Kidney (tissue), 14 donors: ENCODE results near the gene RGS3. TPM values are rescaled to one million over a fixed set of nuclear protein-coding genes. Genes with fewer than 3 reads are reported as not detected.
A peak's percentile ranks its signal among the peaks of the same experiment; 100 is the strongest.

Experiments used
- DNase-seq, 5 donors: peaks; one replicate each; pipeline ENCODE4 v3.0.0-alpha.2; 2013 to 2020
- FAIRE-seq: peaks from 2 replicates; lab custom pipeline; 2012; peaks lifted over from hg19 to GRCh38; lab: Jason Lieb, UNC
- H3K27ac ChIP-seq, 2 donors: one replicate each; pipeline ENCODE4 v1.7.0; 2013; ENCODE audit warnings: low read depth in 2 of 2, low read length in 2 of 2, inconsistent platforms in 1 of 2
- H3K27me3 ChIP-seq: one replicate; pipeline ENCODE4 v1.7.1; 2013; ENCODE audit warnings: low read length, inconsistent platforms; ENCODE audit not compliant: control insufficient read depth, insufficient read depth
- H3K36me3 ChIP-seq, 3 donors: one replicate each; pipeline versions ENCODE4 v1.7.0 to v1.7.1; 2013; ENCODE audit warnings: low read length in 3 of 3, control low read depth in 1 of 3, inconsistent platforms in 1 of 3; ENCODE audit not compliant: insufficient read depth in 3 of 3, control insufficient read depth in 2 of 3
- H3K4me1 ChIP-seq, 3 donors: one replicate each; pipeline versions ENCODE4 v1.7.0 to v1.7.1; 2013; ENCODE audit warnings: low read length in 3 of 3, inconsistent platforms in 1 of 3, low read depth in 1 of 3; ENCODE audit not compliant: control insufficient read depth in 2 of 3, insufficient read depth in 2 of 3
- H3K4me3 ChIP-seq, 3 donors: one replicate each; pipeline versions ENCODE4 v1.7.0 to v1.8.1; 2013; ENCODE audit warnings: low read length in 3 of 3, control low read depth in 1 of 3, inconsistent platforms in 1 of 3
- H3K9ac ChIP-seq, 3 donors: one replicate each; pipeline versions ENCODE4 v1.7.0 to v1.7.1; 2013; ENCODE audit warnings: low read length in 3 of 3, control low read depth in 1 of 3, inconsistent platforms in 1 of 3
- H3K9me3 ChIP-seq, 3 donors: one replicate each; pipeline versions ENCODE4 v1.7.0 to v1.7.1; 2013; ENCODE audit warnings: low read length in 3 of 3, control low read depth in 1 of 3, inconsistent platforms in 1 of 3; ENCODE audit not compliant: control insufficient read depth in 2 of 3, insufficient read depth in 1 of 3
- CTCF ChIP-seq: IDR thresholded peaks from 3 replicates; pipeline ENCODE4 v1.5.1; 2012; ENCODE audit warnings: mild to moderate bottlenecking, moderate library complexity, borderline replicate concordance; ENCODE audit not compliant: insufficient read depth; ENCODE audit errors: extremely low read depth
- intact Hi-C: fragments of 100-400 bp; cut with DNase I; formaldehyde crosslinking; loops from one replicate; pipeline ENCODE4 v1.11.1; 2022
- polyA plus RNA-seq: library from polyadenylated mRNA; stranded (reverse); fragments of 350-450 nt; fragmentation: Illumina TruSeq; extraction: RNeasy Lipid Tissue Mini Kit (QIAGEN cat#74804); gene quantifications from one replicate; pipeline ENCODE4 v1.2.3, GENCODE V29; 2014; ENCODE audit warnings: low read depth, low replicate concordance; ENCODE audit not compliant: insufficient read depth
- total RNA-seq: library from RNA; stranded (reverse); fragmentation: NEBNext Ultra II Directional; extraction: Animal tissue kit (Norgen Biotek cat#: 25700); gene quantifications from one replicate; pipeline ENCODE4 v1.2.1, GENCODE V29; 2021
- donor health status: control.
- donor health status: control.
- donor health status: control.
- donor health status: control.
- donor health status: control.
- donor health status: DM: yes; HTN: yes; CAD: no.
- donor health status: Normal renal cell carcinoma (clear cell type).

Gene RGS3
- total and polyA plus RNA-seq, 2 donors from 2014 or later, result 114 to 137 TPM

DNA sequence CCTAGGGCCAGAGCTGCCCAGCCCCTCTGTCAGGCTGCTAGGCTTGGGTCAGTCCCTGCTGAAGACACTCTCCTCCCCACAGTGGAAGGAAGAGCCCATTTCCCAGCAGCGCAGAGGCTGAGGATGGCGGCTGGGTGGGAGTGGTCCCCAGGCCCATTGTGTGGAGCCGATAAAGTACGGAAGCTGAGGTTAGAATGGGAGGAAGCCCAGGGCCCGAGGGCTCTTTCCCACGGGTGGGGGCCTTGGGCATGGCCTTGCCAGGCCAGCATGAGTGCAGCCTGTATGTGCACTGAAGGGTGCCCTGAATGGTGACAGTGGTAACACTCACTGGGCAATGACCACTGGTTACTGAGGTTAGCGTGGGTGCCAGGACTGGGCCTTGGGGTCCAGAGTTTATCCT is 125.9 kb downstream of the RGS3 start:
- FAIRE-seq (no peak), DNase-seq (peak in 1 of 5 donors; percentile 83)
- peaks cover 0 to 9% (median 8%) of the 10 kb centered on the region in 3 donors for H3K36me3 ChIP-seq
- no peak overlapping the region for H3K4me3 ChIP-seq
- peak overlapping the region; percentile 1 to 55 for H3K27ac ChIP-seq
- H3K4me1 ChIP-seq, result peaks cover 0 to 40% (median 35%) of the 10 kb centered on the region in 3 donors
- H3K27me3 ChIP-seq, result no peaks in the 10 kb centered on the region
- TF ChIP-seq CTCF, result no peak
- H3K9me3 ChIP-seq, result no peaks in the 10 kb centered on the region
- no peak overlapping the region for H3K9ac ChIP-seq
- intact Hi-C loops, result loop anchor here (5.0 kb wide), 1 partner anchor 137 kb away; no protein-coding TSS in a partner anchor

DNA sequence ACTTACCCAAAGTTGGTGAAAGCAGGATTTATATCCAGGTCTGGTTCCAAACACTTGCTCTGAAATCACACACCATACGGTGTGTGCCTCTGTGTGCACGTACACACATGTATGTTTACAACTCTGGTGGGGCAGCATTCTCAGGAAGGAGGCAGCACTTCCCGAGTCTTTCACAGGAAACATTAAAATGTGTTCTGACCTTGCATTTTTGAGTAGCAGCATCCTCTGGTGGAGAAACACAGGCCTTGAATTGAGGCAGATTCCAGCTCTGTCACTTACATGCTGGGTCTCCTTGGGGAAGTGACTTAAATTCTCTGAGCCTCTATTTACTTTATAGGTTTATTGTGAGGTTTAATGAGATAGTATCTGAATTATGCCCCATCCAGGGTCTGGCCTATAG is 126.4 kb downstream of the RGS3 start:
- Histone ChIP-seq H3K36me3 (peaks cover 0 to 6% (median 4%) of the 10 kb centered on the region in 3 donors), H3K4me3 (no peak overlapping the region), H3K4me1 (peaks cover 0 to 40% (median 38%) of the 10 kb centered on the region in 3 donors), H3K9me3 (no peaks in the 10 kb centered on the region), H3K27ac (peak overlapping the region; percentile 1 to 55), H3K9ac (no peak overlapping the region), H3K27me3 (no peaks in the 10 kb centered on the region)
- FAIRE-seq (no peak), DNase-seq (peak in 1 of 5 donors; percentile 59)
- TF ChIP-seq CTCF, result peak; percentile 71
- intact Hi-C loops, result loop anchor here (5.0 kb wide), 2 partner anchors 67 to 138 kb away; no protein-coding TSS in a partner anchor

DNA sequence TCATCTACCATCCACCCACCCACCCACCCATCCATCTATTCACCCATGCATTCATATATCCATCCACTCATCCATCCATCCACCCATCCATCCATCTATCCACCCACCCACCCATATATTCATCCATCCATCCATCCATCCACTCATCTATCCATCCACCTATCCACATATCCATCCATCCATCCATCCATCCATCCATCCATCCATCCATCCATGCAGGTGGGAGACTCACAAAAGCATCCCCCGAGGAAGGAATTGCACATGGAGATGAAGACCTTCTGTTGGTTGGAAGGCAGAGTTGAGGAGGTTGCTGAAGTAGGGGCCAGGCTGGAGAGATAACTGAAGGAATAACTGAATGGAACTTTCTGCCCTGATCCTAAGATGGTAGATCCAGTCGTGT is 126.9 kb downstream of the RGS3 start:
- peaks cover 0 to 40% (median 38%) of the 10 kb centered on the region in 3 donors for H3K4me1 ChIP-seq

More for the DNA sequence above, 126.9 kb downstream of the RGS3 start:
- no peak overlapping the region for H3K9ac ChIP-seq
- peaks cover 0 to 6% (median 2%) of the 10 kb centered on the region in 3 donors for H3K36me3 ChIP-seq
- no peak overlapping the region for H3K27ac ChIP-seq
- no peak for TF ChIP-seq CTCF
- no peaks in the 10 kb centered on the region for H3K27me3 ChIP-seq
- no peak overlapping the region for H3K4me3 ChIP-seq
- intact Hi-C loops, result loop anchor here (5.0 kb wide), 1 partner anchor 67 kb away; no protein-coding TSS in a partner anchor
- no peak for DNase-seq
- FAIRE-seq, result no peak
- no peaks in the 10 kb centered on the region for H3K9me3 ChIP-seq
